ENCODE measurements around the gene LAMC3.

The LAMC3 gene

DNA sequence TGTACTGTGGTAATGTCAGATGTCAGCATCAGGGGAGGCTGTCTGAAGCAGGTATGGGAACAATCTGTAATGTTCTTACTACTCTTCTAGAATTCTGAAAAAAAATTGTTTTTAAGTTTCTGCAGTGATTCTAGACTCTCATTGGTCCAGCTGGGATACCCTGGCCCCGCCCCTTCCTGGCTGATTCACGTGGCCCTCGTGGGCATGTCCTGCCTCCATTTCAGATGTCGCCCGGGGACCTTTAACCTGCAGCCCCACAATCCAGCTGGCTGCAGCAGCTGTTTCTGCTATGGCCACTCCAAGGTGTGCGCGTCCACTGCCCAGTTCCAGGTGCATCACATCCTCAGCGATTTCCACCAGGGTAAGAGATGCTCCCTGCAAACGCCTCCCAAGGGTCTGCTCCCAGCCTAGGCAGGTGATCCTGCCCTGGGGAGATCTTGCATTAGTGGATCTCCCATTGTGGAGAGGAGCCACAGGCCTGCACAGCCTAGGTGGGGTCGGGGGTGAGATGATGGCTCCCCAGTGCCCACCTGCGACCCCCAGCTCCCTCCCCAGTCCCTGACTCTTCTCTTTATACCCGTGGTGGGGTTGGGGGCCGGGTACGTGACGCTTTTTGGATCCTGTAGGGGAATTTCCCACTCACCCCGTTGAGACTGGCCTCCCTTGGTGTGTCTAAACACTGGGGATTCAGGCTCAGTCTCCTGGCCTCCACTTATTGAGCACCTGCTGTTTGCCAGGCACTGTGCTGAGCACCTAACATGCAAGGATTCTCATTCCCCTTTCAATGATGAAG is 36.5 kb downstream of the LAMC3 start:
- TF ChIP-seq, protein P1, sequence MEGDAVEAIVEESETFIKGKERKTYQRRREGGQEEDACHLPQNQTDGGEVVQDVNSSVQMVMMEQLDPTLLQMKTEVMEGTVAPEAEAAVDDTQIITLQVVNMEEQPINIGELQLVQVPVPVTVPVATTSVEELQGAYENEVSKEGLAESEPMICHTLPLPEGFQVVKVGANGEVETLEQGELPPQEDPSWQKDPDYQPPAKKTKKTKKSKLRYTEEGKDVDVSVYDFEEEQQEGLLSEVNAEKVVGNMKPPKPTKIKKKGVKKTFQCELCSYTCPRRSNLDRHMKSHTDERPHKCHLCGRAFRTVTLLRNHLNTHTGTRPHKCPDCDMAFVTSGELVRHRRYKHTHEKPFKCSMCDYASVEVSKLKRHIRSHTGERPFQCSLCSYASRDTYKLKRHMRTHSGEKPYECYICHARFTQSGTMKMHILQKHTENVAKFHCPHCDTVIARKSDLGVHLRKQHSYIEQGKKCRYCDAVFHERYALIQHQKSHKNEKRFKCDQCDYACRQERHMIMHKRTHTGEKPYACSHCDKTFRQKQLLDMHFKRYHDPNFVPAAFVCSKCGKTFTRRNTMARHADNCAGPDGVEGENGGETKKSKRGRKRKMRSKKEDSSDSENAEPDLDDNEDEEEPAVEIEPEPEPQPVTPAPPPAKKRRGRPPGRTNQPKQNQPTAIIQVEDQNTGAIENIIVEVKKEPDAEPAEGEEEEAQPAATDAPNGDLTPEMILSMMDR (IDR thresholded peaks at IDR 0.05; ENCODE audit: insufficient read depth, low read depth, low read length, missing control alignments) = no peak
- no peak overlapping the region for H3K4me3 ChIP-seq (ENCODE audit: low read length)
- no peak for DNase-seq (ENCODE audit: low read depth)

DNA sequence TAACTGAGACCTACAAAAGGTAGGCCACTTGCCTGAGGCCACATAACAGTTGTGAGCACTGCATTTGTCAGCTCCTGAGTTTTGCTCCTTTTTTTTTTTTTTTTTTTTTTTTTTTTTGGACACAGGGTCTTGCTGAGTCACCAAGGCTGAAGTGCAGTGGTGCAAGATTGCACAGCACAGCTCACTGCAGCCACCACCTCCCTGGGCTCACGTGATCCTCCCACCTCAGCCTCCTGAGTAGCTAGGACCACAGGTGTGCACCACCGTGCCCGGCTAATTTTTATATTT is 37.1 kb downstream of the LAMC3 start:
- TF ChIP-seq, protein P1 (IDR thresholded peaks at IDR 0.05; ENCODE audit: insufficient read depth, low read depth, low read length, missing control alignments) = no peak
- DNase-seq (ENCODE audit: low read depth) = peak; percentile 48

DNA sequence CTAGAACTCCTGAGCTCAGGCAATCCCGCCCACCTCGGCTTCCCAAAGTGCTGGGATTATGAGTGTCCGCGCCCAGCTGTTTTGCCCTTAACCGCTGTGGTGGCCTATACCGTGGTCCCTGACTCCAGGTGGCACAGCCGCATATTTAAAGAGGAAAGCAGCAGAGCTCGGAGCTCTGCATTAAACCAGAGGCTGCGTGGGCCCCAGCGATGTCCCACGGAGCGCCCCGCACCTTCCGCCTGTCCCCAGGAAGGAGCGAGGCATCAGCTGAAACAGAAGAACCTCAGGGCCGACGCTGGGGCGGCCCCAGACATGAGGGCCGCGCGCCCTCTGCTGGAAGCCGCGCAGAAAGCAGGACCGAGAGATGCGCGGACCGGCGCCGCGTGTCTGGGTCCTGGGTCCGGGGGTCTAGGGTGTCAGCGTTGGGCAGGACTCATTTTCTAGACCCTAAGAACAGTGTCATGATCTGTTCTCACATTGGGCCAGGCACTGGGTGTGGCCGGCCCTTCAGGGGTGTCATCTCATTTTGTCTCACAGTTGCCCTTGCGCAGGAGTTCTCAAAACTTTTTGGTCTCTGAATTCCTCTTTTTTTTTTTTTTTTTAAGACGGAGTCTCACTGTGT is 37.7 kb downstream of the LAMC3 start:
- DNase-seq (ENCODE audit: low read depth) = peak; percentile 58
- TF ChIP-seq, protein P1 (IDR thresholded peaks at IDR 0.05; ENCODE audit: insufficient read depth, low read depth, low read length, missing control alignments) = peak; percentile 87
- no peak overlapping the region for H3K4me3 ChIP-seq (ENCODE audit: low read length)

More for the DNA sequence above, 37.1 kb downstream of the LAMC3 start:
- H3K4me3 ChIP-seq (ENCODE audit: low read length) = no peak overlapping the region

DNA sequence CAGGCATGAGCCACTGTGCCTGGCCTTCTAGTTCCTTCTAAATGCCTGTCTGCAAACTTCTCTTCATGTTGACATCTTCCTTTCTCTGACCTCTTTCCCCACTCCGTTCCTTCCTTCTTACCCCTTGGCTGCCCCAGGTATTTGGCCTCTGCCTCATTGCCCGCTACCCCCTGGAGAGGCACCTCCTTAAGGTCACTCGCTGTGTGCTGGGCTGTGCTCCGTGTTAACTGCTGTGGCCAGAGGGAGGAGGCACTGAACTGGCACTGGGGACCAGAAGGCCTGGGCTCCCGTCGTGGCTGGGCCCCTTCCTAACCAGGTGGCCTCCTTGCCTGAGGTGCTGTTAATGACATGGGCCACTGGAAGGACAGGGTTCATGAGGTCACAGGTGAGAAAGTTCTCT is 39.4 kb downstream of the LAMC3 start:
- TF ChIP-seq, protein P1 (IDR thresholded peaks at IDR 0.05; ENCODE audit: insufficient read depth, low read depth, low read length, missing control alignments) = no peak
- no peak overlapping the region for H3K4me3 ChIP-seq (ENCODE audit: low read length)
- no peak for DNase-seq (ENCODE audit: low read depth)

DNA sequence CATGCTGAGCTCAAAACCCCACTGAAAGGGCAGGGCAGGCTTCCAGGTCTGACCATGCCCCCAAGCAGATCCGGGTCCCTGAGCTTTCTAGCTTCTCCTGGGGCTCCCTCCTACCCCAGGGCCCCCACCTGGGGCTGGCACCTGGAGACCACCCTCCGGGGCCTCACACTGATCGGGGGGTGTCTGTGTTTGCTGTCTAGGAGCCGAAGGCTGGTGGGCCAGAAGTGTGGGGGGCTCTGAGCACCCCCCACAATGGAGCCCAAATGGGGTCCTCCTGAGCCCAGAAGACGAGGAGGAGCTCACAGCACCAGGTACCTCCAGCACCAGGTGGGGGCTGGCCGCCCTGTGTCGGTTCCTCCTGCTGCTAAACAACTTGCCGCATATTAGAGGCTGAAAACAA is 39.8 kb downstream of the LAMC3 start:
- DNase-seq (ENCODE audit: low read depth) = no peak
- TF ChIP-seq, protein P1 (IDR thresholded peaks at IDR 0.05; ENCODE audit: insufficient read depth, low read depth, low read length, missing control alignments) = no peak
- no peak overlapping the region for H3K4me3 ChIP-seq (ENCODE audit: low read length)

DNA sequence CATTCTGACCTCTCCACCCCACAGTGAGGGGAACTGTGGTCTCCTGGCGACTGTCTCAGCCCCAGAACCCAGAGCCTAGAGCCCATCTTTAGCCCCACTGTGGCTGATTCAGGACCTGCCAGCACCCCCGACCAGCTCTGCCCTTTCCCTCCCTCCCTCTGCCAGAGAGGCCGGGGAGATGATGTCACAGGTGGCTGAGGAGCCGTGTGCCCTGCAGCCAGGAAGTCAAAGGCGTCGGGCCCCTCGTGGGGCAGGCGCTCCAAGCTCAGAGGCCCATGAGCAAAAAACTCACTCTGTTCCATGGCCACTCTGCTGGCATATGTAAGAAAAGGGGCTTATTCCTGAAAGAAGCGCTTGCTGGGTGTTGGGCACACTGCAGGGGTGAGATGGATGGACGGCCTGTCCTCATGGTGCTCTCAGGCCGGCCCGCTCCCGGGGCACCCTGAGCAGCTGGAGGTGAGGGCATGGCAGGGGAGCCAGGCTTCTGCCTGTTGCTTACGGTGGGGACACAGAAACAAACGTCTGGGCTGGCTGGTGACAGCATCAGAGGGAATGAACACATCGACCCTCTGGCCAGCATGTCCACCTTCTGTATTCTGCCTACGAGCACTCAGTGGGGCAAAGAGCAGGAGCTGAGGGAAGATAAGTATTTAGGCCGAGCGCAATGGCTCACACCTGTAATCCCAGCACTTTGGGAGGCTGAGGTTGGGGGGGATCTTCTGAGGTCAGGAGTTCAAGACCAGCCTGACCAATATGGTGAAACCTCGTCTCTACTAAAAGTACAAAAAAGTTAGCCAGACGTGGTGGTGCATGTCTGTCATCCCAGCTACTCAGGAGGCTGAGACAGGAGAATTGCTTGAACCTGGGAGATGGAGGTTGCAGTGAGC is 41.1 kb downstream of the LAMC3 start:
- TF ChIP-seq, protein P1 (IDR thresholded peaks at IDR 0.05; ENCODE audit: insufficient read depth, low read depth, low read length, missing control alignments) = no peak
- no peak overlapping the region for H3K4me3 ChIP-seq (ENCODE audit: low read length)
- no peak for DNase-seq (ENCODE audit: low read depth)

Measured in epithelial cell of esophagus (primary cell).